ENCODE data around the gene ARHGEF10L. TPM values are rescaled to one million over a fixed set of nuclear protein-coding genes. Genes with fewer than 3 reads are reported as not detected.
"Not testable (repeated sequence)": the region's sequence is repeated elsewhere in the genome, so short reads cannot be mapped to it uniquely, and the experiment has no call there.

Gene ARHGEF10L
- total RNA-seq, 2 donors from 2014 or later: 81.4 to 93.1 TPM

DNA sequence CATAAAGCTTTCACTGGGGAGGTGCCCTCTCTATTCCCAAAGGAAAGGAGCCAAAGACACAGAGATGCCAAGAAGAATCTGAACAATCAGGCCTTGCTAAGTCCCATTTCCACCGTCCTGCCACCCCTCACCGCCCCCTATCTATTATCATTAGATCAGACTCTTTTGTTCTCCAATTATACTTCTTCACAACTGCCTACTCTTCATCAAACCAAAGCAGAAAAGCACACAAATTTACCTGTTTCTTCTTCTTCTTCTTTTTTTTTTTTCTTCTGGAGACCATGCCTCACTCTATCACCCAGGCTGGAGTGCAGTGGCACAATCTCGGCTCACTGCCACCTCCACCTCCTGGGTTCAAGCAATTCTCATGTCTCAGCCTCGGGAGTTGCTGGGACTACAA, 43.1 kb upstream of the ARHGEF10L start:
- Histone ChIP-seq H3K27ac (no peak overlapping the region), H3K4me1 (no peaks in the 10 kb centered on the region), H3K9me3 (no peaks in the 10 kb centered on the region), H3K27me3 (no peaks in the 10 kb centered on the region), H3K4me3 (no peak overlapping the region), H3K36me3 (replicated peaks in 1 of 2; ENCODE audit: insufficient read depth in 1 of 2, low read depth in 2 of 2) (no peaks in the 10 kb centered on the region)
- WGBS, 2 donors: 79 to 81% methylated on average over 4 of the region's 4 CpGs
- DNase-seq (no peak), ATAC-seq (no peak)
- no peak for TF ChIP-seq POLR2A (IDR thresholded peaks at IDR 0.05)
- TF ChIP-seq, protein P1, sequence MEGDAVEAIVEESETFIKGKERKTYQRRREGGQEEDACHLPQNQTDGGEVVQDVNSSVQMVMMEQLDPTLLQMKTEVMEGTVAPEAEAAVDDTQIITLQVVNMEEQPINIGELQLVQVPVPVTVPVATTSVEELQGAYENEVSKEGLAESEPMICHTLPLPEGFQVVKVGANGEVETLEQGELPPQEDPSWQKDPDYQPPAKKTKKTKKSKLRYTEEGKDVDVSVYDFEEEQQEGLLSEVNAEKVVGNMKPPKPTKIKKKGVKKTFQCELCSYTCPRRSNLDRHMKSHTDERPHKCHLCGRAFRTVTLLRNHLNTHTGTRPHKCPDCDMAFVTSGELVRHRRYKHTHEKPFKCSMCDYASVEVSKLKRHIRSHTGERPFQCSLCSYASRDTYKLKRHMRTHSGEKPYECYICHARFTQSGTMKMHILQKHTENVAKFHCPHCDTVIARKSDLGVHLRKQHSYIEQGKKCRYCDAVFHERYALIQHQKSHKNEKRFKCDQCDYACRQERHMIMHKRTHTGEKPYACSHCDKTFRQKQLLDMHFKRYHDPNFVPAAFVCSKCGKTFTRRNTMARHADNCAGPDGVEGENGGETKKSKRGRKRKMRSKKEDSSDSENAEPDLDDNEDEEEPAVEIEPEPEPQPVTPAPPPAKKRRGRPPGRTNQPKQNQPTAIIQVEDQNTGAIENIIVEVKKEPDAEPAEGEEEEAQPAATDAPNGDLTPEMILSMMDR (IDR thresholded peaks at IDR 0.05): no peak
- intact Hi-C loops (cut with DNase I): loop anchor here (5.0 kb wide), 1 partner anchor 111 kb away; no protein-coding TSS in a partner anchor

DNA sequence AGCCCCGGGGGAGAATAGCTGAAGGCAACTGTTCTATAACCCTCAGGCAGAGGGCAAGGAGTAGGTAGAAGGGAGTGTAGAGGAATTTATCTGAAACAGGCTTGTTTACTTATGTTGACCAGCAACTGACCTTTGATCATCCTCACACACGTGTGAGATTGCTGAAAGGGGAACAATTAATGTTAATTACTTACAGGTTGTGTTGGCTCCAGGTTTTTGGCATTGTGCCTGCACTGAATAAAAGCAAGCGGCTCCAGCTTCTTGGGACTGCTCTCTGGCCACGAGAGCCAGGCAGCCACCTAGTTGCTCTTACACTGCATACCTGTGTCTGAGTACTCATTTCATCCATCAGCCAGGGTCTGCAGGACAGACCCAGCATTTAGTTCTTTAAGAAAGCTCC, 41.3 kb upstream of the ARHGEF10L start:
- Histone ChIP-seq H3K4me1 (peaks cover 6% of the 10 kb centered on the region), H3K27ac (no peak overlapping the region), H3K36me3 (replicated peaks in 1 of 2; ENCODE audit: insufficient read depth in 1 of 2, low read depth in 2 of 2) (no peaks in the 10 kb centered on the region), H3K27me3 (no peaks in the 10 kb centered on the region), H3K9me3 (no peaks in the 10 kb centered on the region), H3K4me3 (no peak overlapping the region)
- intact Hi-C loops (cut with DNase I): loop anchor here (5.0 kb wide), 1 partner anchor 109 kb away; no protein-coding TSS in a partner anchor
- TF ChIP-seq, protein P1 (IDR thresholded peaks at IDR 0.05): no peak
- TF ChIP-seq POLR2A (IDR thresholded peaks at IDR 0.05): no peak
- 25 to 31% methylated on average over 2 to 4 of the region's 4 CpGs for WGBS, 2 donors
- ATAC-seq (no peak), DNase-seq (peak in 1 of 4 donors; percentile 13)

DNA sequence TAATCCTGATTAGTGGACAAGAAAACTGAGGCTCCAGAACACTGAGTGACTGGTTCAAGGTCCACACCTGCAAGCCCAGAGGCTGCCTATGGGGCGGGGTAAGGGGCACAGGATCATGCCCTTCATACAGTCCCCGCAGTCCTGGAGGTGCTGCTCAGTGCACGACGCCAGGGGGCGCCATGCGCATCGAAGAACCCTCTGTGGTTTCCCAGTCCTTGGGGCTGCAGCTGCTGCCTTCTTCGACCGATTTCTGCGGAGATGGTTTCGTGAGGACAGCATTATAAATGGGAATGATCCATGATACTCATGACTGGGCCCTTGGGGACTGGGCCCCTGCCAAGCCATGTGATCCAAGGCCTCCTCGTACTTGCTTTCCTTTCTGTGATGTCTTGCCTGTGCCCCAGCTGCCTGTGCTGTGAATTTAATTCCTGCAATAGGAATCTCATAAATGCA, 37.1 kb upstream of the ARHGEF10L start:
- WGBS, 2 donors: 1% methylated on average over 12 of the region's 12 CpGs; no CpG with 5 or more reads in 1 of the 2 donors
- Histone ChIP-seq H3K27ac (no peak overlapping the region), H3K36me3 (replicated peaks in 1 of 2; ENCODE audit: insufficient read depth in 1 of 2, low read depth in 2 of 2) (no peaks in the 10 kb centered on the region), H3K9me3 (no peaks in the 10 kb centered on the region), H3K27me3 (no peaks in the 10 kb centered on the region), H3K4me1 (peaks cover 11% of the 10 kb centered on the region), H3K4me3 (no peak overlapping the region)
- TF ChIP-seq, protein P1 (IDR thresholded peaks at IDR 0.05): peak; percentile 81 to 93 (median 89)
- TF ChIP-seq POLR2A (IDR thresholded peaks at IDR 0.05): no peak
- peak; percentile 92 for ATAC-seq
- intact Hi-C loops (cut with DNase I): no loop called here
- peak; percentile 87 to 90 (median 90) for DNase-seq

DNA sequence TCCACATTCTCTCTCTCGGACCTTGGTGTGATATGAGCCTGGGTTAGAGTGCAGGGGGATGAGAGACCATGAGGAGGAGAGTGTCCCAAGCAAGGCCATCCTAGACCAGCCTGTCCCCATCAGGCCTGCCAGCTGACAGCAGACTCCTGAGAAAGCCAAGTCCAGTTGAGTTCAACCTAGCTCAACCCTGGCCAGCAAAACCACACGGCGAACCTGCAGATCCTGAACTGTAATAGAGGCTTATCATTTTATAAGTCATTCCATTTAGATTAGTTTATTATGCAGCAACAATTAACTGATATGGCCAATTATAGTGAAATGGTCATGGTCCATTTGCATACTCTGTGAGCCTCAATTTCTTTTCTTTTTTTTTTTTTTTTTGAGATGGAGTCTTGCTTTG, 36.4 kb upstream of the ARHGEF10L start:
- Histone ChIP-seq H3K27ac (no peak overlapping the region), H3K4me3 (no peak overlapping the region)
- no peak for DNase-seq

DNA sequence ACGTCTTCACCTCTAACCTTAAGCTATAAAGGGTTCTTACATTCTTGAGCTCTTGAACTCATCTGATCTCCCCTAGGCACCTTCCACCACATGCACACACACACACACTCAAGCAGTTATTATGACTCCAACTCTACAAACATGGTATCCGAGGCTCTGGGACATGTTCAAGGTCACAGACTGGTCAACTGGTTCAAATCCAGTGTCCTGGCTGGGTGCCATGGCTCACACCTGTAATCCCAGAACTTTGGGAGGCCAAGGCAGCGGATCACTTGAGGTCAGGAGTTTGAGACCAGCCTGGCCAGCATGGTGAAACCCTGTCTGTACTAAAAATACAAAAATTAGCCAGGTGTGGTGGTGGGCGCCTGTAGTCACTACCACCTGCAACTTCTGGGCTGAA, 32.3 kb upstream of the ARHGEF10L start:
- H3K36me3 ChIP-seq (replicated peaks in 1 of 2; ENCODE audit: insufficient read depth in 1 of 2, low read depth in 2 of 2); intact Hi-C loops (cut with DNase I); H3K4me3 ChIP-seq; H3K27me3 ChIP-seq; H3K9me3 ChIP-seq; ATAC-seq; H3K27ac ChIP-seq: not testable (repeated sequence)
- WGBS, 2 donors: 64 to 71% methylated on average over 3 to 4 of the region's 4 CpGs
- H3K4me1 ChIP-seq: peaks cover 10% of the 10 kb centered on the region
- peak; percentile 41 to 66 (median 56) for DNase-seq

More for the DNA sequence above, 36.4 kb upstream of the ARHGEF10L start:
- intact Hi-C loops (cut with DNase I): no loop called here
- Histone ChIP-seq H3K27me3 (no peaks in the 10 kb centered on the region), H3K4me1 (peaks cover 12% of the 10 kb centered on the region), H3K9me3 (no peaks in the 10 kb centered on the region), H3K36me3 (replicated peaks in 1 of 2; ENCODE audit: insufficient read depth in 1 of 2, low read depth in 2 of 2) (no peaks in the 10 kb centered on the region)
- no peak for TF ChIP-seq POLR2A (IDR thresholded peaks at IDR 0.05)
- TF ChIP-seq, protein P1 (IDR thresholded peaks at IDR 0.05): no peak
- ATAC-seq: no peak
- WGBS, 2 donors: 64 to 75% methylated on average over 3 of the region's 3 CpGs
